AG04450 (cell line): Measurements from ENCODE around the gene LARGE1. TPM values are rescaled to one million over a fixed set of nuclear protein-coding genes. Genes with fewer than 3 reads are reported as not detected.

Source experiments
- CTCF ChIA-PET: fragments of 300-600, 350-600 bp; formaldehyde crosslinking; extraction: SDS; loops from one replicate; lab custom pipeline; 2022; ENCODE audit warnings: antibody characterized with exemption, inconsistent platforms; lab: Charles Lee
- POLR2A ChIA-PET: fragments of 350-600 bp; formaldehyde crosslinking; extraction: SDS; loops from one replicate; lab custom pipeline; 2021; ENCODE audit warnings: antibody characterized with exemption, inconsistent platforms; lab: Yijun Ruan, JAX
- DNase-seq: peaks from one replicate; pipeline ENCODE4 v3.0.0-alpha.2; 2011; ENCODE audit warnings: low read depth, low spot score
- H3K27ac ChIP-seq: one replicate; pipeline ENCODE4 v1.5.1; 2012; ENCODE audit warnings: low read depth, low read length, control low read depth
- H3K27me3 ChIP-seq: one replicate; pipeline ENCODE4 v1.6.0; 2012; ENCODE audit warnings: low read length; ENCODE audit not compliant: control insufficient read depth, insufficient read depth
- H3K4me3 ChIP-seq: 2 replicates; pipeline ENCODE4 v1.5.1; 2011; ENCODE audit warnings: mild to moderate bottlenecking, low read depth, low read length, control low read depth
- H3K9me3 ChIP-seq: 2 replicates; pipeline ENCODE4 v1.5.1; 2012; ENCODE audit warnings: low read length; ENCODE audit not compliant: control insufficient read depth, insufficient read depth
- polyA plus RNA-seq: library from polyadenylated mRNA; depleted of rRNA; stranded (reverse); fragments of >200 nt; gene quantifications from 2 replicates; pipeline ENCODE4 v1.2.3, GENCODE V29; 2011
- TF ChIP-seq, protein P1 (sequence below): IDR thresholded peaks from 2 replicates; pipeline ENCODE4 v1.5.1; 2011; ENCODE audit warnings: low read depth, low read length, control low read depth, inconsistent platforms

Gene LARGE1
- polyA plus RNA-seq, 1 experiment, result 8.4 TPM

DNA sequence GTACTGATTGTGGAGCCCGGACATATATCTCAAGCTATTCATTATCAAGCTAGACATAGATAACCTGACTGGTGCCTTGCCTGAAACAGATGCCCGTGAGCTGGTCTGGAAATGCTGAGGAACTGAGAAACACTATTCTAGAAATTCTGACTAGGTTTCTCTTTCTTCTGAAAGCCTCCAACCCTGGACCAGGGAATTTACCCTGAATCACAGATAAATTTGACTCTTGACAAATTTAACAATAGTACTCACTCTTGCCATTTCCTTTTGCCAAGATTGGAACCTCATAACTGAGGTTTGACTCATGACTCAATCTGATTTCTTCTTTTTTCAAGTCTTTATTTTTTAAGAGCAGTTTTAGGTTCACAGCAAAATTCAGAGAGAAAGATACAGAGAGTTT is 672.5 kb downstream of the LARGE1 start:
- TF ChIP-seq, protein P1, sequence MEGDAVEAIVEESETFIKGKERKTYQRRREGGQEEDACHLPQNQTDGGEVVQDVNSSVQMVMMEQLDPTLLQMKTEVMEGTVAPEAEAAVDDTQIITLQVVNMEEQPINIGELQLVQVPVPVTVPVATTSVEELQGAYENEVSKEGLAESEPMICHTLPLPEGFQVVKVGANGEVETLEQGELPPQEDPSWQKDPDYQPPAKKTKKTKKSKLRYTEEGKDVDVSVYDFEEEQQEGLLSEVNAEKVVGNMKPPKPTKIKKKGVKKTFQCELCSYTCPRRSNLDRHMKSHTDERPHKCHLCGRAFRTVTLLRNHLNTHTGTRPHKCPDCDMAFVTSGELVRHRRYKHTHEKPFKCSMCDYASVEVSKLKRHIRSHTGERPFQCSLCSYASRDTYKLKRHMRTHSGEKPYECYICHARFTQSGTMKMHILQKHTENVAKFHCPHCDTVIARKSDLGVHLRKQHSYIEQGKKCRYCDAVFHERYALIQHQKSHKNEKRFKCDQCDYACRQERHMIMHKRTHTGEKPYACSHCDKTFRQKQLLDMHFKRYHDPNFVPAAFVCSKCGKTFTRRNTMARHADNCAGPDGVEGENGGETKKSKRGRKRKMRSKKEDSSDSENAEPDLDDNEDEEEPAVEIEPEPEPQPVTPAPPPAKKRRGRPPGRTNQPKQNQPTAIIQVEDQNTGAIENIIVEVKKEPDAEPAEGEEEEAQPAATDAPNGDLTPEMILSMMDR, result no peak
- POLR2A ChIA-PET, result no interaction called here
- Histone ChIP-seq H3K9me3 (no peaks in the 10 kb centered on the region), H3K27me3 (no peaks in the 10 kb centered on the region), H3K4me3 (no peak overlapping the region), H3K27ac (no peak overlapping the region)
- CTCF ChIA-PET, result no interaction called here
- DNase-seq, result no peak

DNA sequence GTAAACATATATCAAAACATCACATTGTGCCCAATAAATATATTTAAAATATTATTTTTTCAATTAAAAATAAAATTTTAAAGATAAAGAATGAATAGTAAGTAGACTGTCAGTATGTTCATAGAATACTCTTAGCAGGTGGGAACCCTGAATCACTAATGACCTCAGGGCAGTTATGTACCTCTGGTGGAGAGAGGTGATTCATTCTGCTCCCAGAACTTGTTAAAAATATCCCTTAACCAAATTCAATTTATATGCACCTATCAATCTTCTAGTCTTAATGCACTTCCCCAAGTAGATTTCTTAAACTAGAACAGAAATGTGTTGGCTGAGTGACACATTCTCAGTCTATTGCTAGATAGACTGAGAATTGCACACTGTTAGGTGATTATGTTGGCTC is 678.2 kb downstream of the LARGE1 start:
- no peak for DNase-seq
- Histone ChIP-seq H3K27ac (no peak overlapping the region), H3K4me3 (no peak overlapping the region), H3K27me3 (no peaks in the 10 kb centered on the region), H3K9me3 (no peaks in the 10 kb centered on the region)
- TF ChIP-seq, protein P1, result no peak
- POLR2A ChIA-PET, result no interaction called here
- CTCF ChIA-PET, result no interaction called here

DNA sequence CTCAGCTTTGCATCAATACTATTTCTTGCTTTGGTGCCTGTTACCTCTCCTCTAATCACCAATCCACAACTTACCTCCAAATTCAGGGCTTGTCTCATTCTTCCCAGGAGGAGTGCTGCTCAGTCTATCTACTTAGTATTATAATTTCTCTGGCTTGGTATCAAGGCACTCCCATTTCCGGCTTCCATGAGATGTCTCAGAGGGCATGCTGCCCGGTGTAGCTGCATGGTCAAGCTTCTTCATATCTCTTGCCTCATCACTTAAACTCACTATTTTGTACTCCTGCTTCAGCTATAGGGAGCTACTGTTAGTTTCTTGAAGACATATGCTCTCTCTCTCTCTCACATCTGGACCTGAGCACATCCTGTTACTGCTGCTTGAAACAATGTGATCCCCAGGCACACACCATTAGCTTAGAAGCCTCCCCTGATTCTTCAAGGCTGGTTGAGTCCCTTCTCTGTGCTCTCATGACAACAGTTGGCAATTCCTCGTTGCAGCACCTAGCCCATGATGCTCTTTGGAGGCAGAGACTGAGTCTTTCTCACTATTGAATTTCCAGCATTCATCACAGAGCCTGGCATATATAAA is 679.3 kb downstream of the LARGE1 start:
- no peak overlapping the region for H3K27ac ChIP-seq
- TF ChIP-seq, protein P1, result no peak
- H3K9me3 ChIP-seq, result no peaks in the 10 kb centered on the region
- POLR2A ChIA-PET, result no interaction called here
- no peak for DNase-seq
- H3K27me3 ChIP-seq, result no peaks in the 10 kb centered on the region
- CTCF ChIA-PET, result no interaction called here
- no peak overlapping the region for H3K4me3 ChIP-seq

DNA sequence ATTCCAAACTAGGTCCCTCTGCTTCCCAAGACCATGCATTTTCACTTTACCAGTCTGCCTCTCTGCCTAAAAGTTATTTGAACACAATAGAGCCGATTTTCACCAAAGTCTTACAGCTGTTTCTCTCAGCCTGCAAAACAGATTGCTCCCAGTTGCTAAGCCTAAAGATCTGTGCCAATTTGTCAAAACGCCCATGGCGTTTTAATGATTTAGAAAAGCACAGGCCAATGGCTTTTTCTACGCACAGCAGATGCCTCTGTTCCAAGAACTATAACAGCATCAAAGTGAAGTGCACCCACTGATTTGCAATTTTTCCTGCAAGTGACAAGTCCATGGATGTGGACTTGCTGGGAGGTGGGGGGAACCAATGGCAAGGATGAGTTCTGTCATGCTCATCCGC is 688.2 kb downstream of the LARGE1 start:
- Histone ChIP-seq H3K4me3 (no peak overlapping the region), H3K27ac (no peak overlapping the region), H3K9me3 (peaks cover 4% of the 10 kb centered on the region; the same call in 1 of the 2 replicates), H3K27me3 (no peaks in the 10 kb centered on the region)
- TF ChIP-seq, protein P1, result no peak
- ChIA-PET POLR2A (no interaction called here), CTCF (no interaction called here)
- DNase-seq, result no peak

DNA sequence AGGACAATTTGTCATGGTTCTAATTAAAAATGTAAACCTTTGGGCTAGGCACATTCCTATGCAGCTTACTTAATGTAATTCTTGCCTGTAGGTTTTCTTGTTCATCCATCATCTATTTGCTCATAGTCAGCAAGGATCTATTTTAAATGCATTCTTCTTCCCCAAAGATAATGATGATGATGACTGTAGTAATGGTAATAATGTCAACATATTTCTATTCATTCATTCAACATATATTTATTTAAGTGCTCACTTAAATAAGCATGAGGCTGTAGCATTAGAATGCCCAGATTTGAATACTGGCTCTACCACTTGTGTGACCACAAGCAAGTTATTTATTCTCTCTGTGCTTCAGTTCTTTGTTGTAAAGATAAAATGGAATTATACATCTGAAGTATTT is 692.5 kb downstream of the LARGE1 start:
- Histone ChIP-seq H3K27me3 (no peaks in the 10 kb centered on the region), H3K27ac (no peak overlapping the region), H3K9me3 (peaks cover 4% of the 10 kb centered on the region; the same call in 1 of the 2 replicates), H3K4me3 (no peak overlapping the region)
- POLR2A ChIA-PET, result no interaction called here
- TF ChIP-seq, protein P1, result no peak
- CTCF ChIA-PET, result no interaction called here
- no peak for DNase-seq
